Measurements from ENCODE around the gene APPL2.

The APPL2 gene

DNA sequence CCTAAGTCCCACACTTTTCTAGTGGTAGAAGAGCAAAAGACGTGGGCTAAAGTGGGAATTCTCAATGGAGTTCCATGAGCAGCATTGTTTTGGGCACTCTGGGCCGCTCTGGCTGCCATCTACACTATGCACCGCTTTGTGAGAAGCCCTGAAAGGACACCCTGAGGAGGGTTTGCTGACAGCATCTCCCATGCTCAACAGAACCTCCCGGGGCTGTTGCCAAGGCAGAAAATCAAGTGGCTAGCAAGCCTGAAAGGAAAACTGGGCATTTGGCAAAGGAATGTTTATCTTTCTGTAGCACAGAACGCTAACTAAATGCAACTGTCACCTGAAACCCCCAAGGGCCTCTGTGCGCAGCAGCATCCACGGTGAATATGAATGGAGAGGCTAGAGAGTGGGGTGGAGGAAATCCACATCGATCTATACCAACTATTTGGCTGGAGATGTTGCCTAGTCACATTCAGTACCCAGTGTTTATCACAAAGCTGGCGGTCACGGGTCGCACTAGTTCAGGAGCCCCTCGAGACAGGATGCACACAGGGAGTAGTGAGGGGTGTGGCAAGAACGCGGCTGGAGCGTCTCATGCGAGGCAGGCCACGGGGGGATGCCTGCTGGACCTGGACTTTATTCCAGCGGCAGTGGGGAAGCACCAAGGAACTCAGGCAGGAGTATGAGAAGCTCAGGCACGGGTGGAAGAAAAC lies 14.2 kb downstream of the APPL2 start:
- no peak for DNase-seq

DNA sequence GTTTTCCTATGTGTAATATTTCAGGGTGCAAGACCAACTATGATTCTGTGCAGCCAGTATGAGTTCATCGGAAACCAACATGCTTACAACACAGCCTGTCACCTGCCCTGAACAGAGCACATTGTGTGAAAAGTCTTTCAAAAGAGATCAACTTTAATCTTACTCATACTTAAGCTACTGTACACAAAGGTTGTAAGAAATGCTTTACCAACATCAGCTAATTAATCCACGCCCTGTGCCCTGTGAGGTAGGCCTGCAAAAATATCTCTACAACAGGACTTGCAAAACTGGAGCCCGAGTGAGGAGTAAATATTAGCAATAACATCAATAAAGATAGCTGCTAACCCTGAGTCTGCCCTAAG lies 15.1 kb downstream of the APPL2 start:
- no peak for DNase-seq

- no peak for DNase-seq
These were observed 15.6 kb downstream of the APPL2 start for GRCh38 chr12:105220150-105220928.

DNA sequence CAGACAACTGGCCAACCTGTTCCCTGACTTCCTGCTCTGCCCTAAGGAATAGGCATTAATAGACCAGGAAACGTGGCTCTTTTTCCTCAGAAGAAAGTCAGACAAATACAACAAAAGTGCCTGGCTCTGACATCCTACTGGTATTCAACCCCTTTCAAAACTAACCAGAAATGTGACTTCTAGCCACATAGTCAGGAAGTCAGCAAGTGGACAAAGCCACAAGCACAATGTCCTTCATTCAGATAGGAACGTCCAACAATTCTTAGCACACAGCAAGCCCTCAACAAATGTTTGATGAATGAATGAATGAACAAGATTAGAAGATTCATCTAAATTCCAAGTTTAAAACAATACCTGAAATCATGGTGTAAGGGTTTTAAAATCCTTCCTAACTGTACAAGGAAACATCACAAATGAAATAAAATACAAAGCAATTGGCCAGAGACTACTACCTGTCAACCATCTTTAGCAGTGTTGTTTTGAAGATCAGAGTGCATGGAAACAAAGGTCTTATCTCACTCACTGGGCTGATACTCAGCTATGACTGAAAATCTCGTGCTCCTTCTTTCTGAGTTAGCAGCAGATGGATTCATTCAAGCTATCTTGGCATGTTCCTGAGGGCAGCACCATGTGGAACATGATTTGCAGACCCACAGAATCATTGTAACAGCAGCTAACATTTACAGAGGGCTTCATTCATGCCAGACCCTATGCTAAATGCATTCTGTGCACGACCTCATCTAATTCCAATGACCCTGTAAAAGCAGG lies 16.5 kb downstream of the APPL2 start:
- no peak for DNase-seq

GRCh38 chr12:105218434-105218833 lies 17.5 kb downstream of the APPL2 start:
- no peak for DNase-seq

- DNase-seq = no peak
These were observed 21.2 kb downstream of the APPL2 start for GRCh38 chr12:105214670-105215375.

DNA sequence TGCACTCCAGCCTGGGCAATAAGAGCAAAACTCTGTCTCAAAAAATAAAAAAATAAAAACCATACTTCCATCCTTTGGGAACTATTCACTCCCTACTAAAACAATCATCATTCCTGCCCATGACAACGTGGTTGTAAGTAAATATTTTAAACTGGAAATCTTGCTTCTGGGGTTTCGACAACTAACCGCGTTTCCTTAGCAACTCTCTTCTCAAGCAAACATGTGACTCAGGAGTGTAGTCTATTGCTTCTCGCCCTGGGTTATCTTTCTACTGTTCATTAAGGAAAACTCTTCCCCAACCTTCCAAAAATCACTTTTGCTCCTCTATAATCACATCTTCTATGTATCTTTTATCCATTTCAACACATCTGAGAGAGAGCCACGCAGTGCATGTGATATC lies 21.8 kb downstream of the APPL2 start:
- DNase-seq = no peak

GRCh38 chr12:105212438-105212837 lies 23.5 kb downstream of the APPL2 start:
- no peak for DNase-seq

- DNase-seq = no peak
These were observed 26.9 kb downstream of the APPL2 start for GRCh38 chr12:105209091-105209490.

DNA sequence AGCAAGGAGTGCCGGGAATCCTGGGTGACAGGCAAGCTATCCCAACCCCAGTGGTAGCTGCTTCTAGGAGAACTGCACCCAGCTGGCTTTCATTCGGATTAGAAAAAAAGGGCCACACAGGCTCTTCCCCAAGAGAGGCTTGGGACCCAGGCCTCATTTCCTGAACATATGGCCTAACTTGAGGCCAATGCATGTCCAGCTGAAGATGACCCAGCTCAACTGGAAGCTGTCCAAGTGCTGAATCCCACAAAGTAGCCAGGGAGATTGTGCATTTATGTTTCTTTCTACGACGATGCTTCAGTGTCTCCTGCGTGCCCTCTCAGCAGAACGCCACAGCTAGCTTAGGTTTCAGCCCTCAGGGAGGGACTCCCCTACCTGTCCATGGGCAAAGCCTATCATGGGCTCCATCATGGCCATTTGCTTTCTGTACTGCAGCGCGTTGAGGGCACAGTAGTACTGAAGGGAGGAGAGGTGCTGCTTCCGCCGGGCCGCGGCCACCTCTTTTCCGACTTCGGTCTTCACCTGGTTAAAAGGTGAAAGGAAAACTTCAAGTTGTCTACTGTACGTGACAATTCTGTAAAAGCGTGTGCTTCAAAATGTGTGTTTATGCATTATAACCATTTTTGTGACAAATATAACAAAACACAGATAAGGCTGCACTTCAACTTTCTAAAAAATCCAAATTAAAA lies 29.1 kb downstream of the APPL2 start:
- DNase-seq = no peak

DNA sequence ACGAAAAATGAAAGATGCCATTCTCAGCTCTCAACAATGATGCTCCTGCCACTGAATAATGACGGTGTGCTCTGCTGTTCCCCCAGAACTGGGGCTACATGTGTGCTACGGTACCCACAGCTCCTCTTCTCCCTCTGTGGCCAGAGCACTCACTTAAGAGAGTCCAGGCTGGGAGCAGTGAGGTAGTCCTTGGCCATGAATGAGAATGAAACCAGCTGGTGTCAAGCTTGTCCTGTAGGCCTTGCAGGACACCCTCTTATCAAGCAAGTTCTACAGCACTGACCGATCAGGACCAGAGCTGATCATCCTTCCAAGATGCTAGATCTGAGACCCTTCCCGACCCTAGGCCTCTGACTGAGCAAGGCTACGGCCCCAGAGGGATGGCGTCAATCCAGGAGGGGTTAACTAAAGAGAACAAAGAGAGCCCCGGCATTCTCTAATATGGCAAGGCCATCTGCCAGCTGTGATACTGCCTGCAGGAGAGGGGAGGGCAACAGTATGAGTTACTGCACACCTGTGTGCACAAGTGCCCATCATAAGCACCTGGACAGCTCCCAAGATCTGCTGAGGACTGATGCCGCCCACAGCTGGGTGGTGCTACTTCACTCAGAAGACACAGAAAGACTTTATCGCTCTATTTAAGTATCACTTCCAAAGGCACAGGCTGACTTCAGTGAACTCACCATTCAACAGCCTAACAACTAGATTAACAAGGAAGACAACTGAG lies 30.5 kb downstream of the APPL2 start:
- no peak for DNase-seq

DNA sequence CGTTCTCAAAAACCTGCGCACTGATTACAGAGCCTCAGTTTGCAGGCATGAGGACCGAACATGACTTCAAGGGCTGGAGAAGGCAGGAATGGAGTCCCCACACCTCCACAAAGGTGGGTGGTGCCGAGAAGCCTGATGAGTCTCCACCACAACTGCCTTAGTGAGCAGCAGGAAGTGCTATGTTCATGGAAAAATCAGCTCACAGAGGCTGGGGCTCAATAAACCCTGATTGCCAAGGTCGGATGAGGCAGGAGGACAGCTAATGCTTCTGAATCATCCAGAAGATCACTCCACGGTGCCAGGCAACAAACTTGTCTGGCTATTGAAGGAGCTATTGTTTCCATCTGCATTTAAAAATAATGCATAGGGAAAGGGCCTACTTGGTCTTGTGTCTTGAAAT lies 31.1 kb downstream of the APPL2 start:
- no peak for DNase-seq

GRCh38 chr12:105204127-105204526 lies 31.8 kb downstream of the APPL2 start:
- DNase-seq = no peak

GRCh38 chr12:105202202-105202601 lies 33.8 kb downstream of the APPL2 start:
- DNase-seq = no peak

DNA sequence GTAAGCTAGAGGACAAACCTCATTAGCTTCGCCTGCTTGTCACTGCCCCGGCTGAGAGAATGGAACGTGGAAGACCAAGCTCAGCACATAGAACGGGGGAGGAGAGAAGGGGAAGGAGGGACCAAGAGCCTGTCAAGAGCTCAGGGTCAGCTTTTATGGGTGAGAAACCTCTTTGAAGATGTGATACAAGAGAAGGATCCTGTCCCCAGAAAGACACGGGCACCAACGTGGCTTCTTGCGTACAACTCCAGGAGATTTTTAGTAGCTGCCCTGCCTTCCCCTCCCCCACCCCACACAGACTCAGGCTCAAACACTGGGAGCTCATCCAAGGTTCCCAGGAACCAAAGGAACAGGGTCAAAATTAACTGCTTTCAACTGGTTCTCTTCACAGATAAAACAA lies 34.7 kb downstream of the APPL2 start:
- DNase-seq = no peak

GRCh38 chr12:105200385-105200784 lies 35.6 kb downstream of the APPL2 start:
- no peak for DNase-seq

- DNase-seq = no peak
These were observed 37.0 kb downstream of the APPL2 start for GRCh38 chr12:105198961-105199360.

GRCh38 chr12:105196090-105196489 lies 39.9 kb downstream of the APPL2 start:
- no peak for DNase-seq

DNA sequence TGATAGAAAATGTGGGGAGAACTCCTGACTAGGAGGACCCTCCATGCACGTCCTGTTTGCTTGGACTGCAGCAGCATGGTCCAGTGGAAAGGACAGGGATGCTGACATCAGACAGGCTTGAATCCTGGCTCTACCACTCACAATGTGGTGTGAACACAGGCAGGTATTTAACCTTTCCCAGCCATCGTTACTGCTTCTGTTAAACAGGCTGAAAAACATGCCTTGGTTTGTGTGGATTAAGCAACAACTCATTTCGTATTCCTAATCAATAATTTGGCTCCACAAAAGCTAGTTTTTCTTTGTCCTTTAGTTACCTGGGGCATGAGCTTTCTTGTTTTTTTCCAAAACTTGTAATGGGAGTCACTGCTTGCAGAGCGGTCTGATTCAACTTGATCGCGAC lies 41.0 kb downstream of the APPL2 start:
- DNase-seq = no peak

- no peak for DNase-seq
These were observed 43.2 kb downstream of the APPL2 start for GRCh38 chr12:105192624-105193225.

GRCh38 chr12:105190530-105190929 lies 45.4 kb downstream of the APPL2 start:
- no peak for DNase-seq

Data from activated gamma-delta T cell (primary cell).